HG03432 (cell line): ENCODE results near the gene PTPRO.

Experiments used
- ATAC-seq: cut with Tn5 transposase; IDR thresholded peaks from one replicate; pipeline ENCODE4 v1.9.1; 2021; ENCODE audit warnings: mild to moderate bottlenecking, moderate library complexity; ENCODE audit not compliant: unreplicated experiment

The PTPRO gene

GRCh38 chr12:15443611-15444010 is 121.3 kb downstream of the PTPRO start:
- ATAC-seq: no peak

- ATAC-seq: no peak
Observed at GRCh38 chr12:15444523-15444922, 122.2 kb downstream of the PTPRO start.

DNA sequence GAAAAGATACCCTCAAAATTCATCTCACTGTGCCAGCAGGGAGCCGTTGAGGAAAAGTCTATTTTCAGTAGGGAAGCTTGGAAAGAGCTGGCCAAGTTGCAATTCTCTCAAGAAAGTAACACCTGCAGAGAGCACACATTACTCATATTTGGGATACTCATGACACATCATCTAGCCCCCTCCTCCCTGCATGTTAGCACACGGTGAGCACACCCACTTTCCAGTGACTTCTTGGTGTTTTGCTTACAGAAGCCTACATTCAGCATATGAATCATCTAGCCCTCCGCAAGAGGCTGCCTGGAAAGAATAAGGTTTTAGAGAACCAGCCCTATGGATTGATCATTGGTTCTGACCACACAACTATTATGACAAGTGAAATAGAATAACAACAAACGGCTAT is 124.5 kb downstream of the PTPRO start:
- ATAC-seq: no peak

DNA sequence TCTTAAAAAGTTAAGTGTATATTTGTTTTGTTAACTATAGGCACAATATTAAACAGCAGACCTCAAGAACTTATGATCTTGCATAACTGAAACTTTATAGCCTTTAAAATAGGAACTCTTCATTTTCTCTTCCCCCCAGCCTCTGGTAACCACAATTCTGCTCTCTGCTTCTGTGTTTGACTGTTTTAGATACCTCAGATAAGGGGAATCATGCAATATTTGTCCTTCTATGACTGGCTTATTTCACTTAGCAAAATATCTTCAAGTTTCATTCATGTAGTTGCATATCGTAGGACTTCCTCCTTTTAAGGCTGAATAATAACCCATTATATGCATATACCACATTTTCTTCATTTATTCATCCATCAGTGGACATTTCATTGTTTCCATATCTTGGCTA is 131.3 kb downstream of the PTPRO start:
- ATAC-seq: peak; percentile 85

DNA sequence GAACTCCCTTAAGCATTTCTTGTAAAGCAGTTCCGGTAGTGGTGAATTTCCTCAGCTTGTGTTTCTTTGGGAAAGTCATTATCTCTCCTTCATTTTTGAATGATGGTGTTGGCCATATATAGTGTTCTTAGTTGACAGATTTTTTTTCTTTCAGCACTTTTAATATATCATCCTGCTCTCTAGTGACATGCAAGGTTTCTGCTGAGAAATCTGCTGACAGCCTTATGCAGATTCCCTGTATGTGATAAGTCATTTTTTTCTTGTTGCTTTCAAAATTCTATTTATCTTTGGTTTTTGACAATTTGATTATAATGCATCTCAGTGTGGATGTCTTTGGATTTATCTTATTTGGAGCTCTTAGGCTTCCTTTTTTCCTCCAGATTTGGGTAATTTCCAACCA is 135.7 kb downstream of the PTPRO start:
- ATAC-seq: no peak

- no peak for ATAC-seq
Observed at GRCh38 chr12:15468911-15469310, 146.6 kb downstream of the PTPRO start.

- ATAC-seq: no peak
Observed at GRCh38 chr12:15469356-15469755, 147.0 kb downstream of the PTPRO start.

- no peak for ATAC-seq
Observed at GRCh38 chr12:15472036-15472435, 149.7 kb downstream of the PTPRO start.

DNA sequence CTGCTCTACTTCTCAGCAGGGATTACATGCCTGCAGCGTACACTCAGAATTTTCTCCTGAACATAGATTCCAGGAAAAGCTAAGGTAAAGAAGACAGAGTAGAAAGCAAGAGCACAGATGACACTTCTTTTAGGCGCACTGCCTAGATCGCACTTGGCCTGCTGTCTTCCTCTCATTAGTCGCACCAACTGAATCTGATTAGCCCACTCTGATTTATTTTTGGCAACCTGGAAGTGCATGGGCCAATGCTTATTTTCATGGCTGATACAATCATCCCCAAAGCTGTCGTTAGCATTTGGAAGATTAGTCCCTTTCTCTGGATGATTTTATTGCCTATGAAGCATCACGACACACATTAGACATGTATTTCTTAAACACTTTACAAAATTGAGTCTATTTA is 152.5 kb downstream of the PTPRO start:
- no peak for ATAC-seq

- ATAC-seq: no peak
Observed at GRCh38 chr12:15477761-15478160, 155.5 kb downstream of the PTPRO start.

- ATAC-seq: no peak
Observed at GRCh38 chr12:15481846-15482245, 159.5 kb downstream of the PTPRO start.

DNA sequence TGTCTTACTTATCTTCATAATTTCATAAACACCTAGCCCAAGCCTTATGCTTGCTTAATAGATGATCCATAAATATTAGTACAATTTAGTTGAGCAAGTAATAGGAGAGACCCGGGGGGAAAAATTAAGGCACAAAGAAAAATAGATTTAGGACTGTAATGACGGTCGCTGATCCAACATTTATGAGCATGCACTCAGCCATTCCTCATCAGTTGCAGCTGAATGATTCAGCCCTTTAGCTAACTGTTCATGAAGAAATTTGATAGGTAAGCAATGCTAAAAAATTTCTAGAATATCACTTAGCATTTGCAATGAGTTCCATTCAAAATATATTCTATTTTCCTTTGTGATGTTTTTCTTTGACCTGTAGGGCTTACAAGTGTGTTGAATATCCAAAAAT is 163.2 kb downstream of the PTPRO start:
- no peak for ATAC-seq

DNA sequence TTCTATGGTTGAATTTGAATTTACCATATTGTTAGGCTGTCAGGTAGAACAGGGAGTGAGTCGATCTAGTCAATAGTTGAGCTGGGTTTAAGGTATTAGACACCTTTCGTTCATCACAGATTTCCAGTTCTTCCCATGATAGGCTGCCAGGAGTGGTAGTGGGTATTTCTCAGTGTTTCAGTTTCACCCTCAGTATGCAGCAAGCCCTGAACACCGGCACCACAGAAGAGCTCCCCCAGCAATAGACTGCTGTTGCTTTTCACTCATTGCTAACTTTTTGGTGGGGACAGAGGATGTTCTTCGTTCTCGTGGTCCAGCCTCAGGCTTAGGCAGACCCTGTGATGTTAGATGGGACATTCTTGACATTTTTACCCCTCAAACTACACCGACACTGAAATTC is 164.6 kb downstream of the PTPRO start:
- no peak for ATAC-seq

- no peak for ATAC-seq
Observed at GRCh38 chr12:15488481-15488880, 166.2 kb downstream of the PTPRO start.

DNA sequence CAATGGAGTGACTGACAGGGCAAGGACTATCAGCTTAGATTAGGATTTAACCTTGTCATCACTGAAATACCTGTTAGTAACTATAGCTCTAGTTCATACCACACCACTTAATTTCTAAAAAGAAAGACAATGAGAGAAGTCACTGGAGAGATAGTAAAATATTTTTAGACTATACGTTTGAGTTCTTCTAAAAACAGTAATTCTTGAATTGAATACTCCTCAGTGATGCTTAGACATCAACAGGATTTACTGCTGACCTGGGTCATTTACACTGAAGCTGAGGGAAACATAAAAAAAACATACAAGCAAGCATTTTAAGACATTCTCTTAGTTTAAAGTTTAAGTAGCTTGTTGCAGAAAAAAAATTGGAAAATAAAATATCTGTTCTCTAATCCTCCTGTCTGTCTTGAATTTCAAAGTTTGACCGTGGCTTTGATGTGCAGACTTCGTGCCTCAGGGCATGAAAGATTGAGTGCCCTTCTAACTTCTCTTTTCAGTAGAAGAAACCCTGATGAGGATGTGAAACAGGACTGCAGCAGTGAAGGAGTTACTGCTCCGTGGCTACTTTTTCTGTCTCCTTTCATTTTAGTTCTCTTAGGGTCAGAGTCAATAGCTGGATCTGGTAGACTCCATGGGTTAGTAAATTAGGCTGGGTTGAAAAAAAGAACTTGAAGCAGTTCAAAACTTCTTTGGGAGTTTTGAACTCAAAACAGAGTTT is 172.2 kb downstream of the PTPRO start:
- ATAC-seq: peak; percentile 92

DNA sequence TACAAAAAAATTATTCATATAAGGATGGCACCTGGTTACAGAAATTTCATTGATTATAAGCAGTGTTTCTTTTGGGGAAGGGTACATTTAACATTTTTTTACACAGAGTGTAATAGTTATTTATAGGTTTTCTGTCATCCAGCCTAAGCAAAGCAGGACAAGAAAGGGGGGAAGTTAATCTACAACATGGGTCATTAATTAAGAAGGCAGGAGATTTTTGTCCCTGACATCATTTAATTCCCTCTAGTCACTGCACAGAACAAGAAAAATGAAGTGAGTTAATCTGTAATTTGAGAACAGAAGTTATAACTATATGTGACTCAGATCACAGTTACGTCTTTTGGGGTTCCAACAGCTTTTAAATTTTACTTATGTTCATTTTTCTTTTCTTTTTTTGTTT is 173.4 kb downstream of the PTPRO start:
- no peak for ATAC-seq

DNA sequence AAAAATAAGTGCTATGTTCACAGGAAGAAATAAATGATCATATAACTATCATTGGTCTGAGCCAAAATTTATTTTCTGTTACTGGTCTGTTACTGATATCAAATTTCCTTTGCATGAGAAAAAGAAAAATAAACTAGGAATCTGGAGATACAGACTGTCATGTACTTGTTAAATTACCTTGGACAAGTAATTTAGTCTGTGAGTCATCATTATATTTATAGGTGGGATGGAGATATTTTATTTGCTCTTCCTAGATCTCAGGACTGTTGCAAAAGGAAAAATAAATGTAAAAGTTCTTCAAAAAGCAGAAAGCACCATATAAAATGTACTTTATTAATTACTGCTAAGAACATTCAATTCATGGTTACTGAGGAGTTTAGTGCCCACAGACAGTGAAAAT is 174.4 kb downstream of the PTPRO start:
- no peak for ATAC-seq

GRCh38 chr12:15497671-15498292 is 175.5 kb downstream of the PTPRO start:
- no peak for ATAC-seq

GRCh38 chr12:15502211-15502610 is 179.9 kb downstream of the PTPRO start:
- ATAC-seq: no peak

GRCh38 chr12:15505616-15506015 is 183.3 kb downstream of the PTPRO start:
- no peak for ATAC-seq

DNA sequence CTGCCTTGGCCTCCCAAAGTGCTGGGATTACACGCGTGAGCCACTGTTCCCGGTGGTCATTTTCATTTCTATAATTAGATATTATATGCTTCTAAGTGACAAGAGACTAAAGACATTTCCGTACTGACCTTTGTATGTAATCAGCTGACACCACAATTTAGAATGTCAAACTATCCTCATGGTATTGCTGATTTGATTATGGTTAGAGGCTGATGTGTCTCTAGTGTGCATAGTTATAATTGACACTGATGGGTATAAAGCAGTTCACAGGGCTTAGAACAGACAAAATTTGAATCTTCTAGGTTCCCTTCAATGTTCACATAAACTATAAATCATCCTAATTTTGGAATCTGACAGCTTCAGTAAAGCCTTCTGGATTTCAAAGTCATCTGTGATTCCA is 192.7 kb downstream of the PTPRO start:
- no peak for ATAC-seq

- no peak for ATAC-seq
Observed at GRCh38 chr12:15520083-15520482, 197.8 kb downstream of the PTPRO start.

DNA sequence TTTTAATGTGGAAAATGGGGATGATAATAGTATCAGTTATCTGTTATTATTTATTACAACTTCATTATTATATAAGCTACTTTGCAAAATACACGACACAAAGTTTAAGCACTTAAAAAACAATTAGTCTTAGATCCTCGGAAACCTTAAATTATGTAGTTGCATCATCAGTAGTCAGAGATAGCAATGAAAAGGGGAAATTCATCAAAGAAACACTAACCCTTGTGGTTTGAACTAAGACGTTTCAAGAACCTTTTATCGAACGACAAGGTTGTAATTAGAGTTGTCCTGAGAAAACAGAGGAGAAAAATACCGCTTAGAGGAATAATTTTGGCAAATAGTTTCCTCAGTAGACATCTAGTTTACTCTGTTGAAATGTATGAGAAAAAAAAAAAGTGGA is 198.5 kb downstream of the PTPRO start:
- ATAC-seq: no peak
